NCI-H2081 treated with DMSO at 0.1 percent for 48 hours (cell line): ENCODE data around the gene IP6K1.
"Not testable (repeated sequence)": the region's sequence is repeated elsewhere in the genome, so short reads cannot be mapped to it uniquely, and the experiment has no call there.

Experiments used
- DNase-seq: peaks from one replicate; lab custom pipeline; 2025; lab: John Stamatoyannopoulos, UW

IP6K1 gene

DNA sequence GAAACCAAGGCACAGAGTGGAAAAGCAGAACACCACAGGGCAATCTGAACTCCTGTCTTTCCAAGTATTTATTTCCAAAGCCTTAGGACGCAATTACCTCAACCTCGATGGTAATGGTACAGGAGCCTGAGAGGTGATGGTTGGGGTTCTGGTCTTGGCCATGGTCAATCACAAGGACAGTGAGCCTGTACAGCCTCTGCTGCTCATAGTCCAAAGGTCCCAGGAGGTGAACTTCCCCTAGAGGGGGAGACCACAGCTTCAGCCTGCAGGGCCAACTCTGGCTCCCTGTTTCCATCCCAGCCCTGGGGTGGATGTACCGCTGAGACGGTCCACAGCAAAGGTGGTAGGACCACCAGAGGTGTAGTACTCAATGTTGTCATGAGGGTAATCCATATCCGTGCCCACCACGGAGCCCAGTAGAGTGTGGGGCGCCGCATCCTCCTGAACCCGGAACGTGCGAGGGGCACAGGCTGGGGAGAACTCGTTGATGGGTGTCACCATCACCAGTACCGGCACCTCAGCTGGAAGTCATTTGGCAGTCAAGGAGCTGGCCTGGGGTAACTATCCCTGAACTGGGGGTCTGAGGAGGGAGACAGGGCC is 7.2 kb upstream of the IP6K1 start:
- DNase-seq, result no peak

DNA sequence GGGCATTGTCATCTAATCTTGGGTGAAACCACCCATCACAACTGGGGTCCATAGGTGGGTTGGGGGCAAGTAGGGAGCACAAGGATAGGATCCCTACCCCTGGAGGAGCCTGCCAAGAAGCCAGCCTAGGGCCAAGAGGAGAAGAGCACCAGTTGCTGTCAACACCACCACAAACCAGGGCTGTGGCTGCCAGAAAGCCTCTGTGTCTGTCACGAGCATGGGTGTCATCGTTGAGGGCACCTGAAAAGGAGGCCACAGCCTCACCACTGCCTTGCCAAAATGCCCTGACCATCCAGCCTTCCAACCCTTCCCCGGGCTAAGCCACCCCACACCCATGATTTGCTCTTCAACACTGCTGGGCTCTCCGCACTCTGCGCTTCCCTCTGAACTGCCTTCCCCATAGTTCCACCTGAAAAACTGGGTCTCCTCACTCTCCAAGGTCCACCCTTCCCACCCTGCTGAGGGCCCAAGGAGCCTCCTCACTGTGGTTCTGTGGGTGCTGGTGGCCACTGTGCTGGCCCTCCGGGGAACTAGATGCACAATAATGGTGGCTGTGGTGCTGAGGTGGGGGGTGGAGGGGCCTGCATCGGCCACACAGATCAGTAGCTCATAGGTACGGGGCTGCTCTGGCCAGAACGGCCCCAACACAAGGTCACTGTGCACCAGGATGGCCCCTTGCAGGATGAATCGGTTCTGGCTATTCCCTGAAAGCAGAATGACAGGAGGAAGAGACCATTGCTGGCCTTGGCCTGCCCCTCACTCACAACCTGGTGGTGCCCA is 6.2 kb upstream of the IP6K1 start:
- no peak for DNase-seq

DNA sequence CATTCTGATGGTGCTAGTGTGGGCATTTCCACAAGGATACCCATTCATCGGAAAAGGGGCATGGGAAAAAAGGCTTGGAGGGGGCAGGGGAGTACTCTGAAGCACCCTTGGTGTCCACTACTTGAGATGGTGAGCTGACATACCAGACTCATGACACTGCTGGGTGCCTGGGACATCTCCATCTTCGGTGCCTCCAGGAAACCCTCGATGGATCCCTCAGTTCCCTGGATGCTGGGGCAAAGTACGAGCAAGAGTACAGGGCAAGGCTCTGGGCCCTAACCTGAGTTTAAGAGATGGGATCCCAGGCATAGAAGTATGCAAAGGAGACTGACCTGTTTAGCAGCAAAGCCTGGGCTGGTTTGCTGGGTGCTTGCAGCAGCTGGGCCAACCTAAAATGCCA is 5.2 kb upstream of the IP6K1 start:
- DNase-seq, result no peak

- no peak for DNase-seq
These were observed 4.5 kb upstream of the IP6K1 start for GRCh38 chr3:49790626-49791411.

DNA sequence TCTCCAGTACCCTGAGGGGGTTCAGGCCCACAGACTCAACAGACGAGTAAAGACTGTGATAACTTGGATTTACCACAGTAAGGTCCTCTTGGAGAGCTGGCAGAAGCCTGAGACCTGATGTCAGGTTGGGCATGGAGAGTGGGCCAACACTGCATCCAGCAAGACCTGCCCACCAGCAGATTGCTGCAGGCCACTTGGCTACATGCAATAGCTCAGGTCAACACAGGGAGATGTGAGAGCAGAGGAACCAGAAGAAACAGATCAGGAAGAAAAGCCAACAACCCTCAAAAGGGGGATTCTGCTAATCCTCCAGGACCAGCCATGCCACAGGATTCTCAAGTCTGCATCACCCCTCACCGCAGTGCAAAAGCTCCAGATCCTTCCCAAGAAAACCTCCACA is 1.7 kb upstream of the IP6K1 start:
- DNase-seq, result no peak

GRCh38 chr3:49787536-49787935 is 1.2 kb upstream of the IP6K1 start:
- DNase-seq, result no peak

DNA sequence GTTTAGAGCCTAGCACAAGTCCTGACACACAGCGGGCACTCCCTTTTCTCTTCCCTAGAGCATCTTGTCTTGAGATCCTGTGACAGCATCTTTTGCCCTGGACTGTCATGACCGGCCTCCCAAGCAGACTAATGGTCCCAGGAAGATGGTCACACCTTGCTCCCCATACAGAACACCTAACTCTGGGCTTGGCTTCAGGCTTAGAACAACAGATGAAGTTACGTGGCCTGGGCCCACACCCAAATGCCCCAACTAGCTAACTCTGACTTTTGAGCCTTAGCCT is 781 bp upstream of the IP6K1 start:
- DNase-seq, result no peak

- no peak for DNase-seq
These were observed 581 bp downstream of the IP6K1 start for GRCh38 chr3:49785565-49786356.

DNA sequence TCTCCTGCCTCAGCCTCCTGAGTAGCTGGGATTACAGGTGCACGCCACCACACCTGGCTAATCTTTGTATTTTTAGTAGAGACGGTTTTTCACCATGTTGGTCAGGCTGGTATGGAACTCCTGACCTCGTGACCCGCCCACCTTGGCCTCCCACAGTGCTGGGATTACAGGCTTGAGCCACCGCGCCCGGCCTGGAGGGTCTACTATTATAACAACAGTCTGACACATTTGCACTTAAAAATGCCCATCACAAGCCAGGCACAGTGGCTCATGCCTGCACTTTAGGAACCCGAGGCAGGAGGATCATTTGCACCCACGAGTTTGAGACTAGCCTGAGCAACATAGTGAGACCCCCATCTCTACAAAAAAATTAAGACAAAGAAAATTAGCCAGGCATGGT is 4.1 kb downstream of the IP6K1 start:
- DNase-seq, result not testable (repeated sequence)

DNA sequence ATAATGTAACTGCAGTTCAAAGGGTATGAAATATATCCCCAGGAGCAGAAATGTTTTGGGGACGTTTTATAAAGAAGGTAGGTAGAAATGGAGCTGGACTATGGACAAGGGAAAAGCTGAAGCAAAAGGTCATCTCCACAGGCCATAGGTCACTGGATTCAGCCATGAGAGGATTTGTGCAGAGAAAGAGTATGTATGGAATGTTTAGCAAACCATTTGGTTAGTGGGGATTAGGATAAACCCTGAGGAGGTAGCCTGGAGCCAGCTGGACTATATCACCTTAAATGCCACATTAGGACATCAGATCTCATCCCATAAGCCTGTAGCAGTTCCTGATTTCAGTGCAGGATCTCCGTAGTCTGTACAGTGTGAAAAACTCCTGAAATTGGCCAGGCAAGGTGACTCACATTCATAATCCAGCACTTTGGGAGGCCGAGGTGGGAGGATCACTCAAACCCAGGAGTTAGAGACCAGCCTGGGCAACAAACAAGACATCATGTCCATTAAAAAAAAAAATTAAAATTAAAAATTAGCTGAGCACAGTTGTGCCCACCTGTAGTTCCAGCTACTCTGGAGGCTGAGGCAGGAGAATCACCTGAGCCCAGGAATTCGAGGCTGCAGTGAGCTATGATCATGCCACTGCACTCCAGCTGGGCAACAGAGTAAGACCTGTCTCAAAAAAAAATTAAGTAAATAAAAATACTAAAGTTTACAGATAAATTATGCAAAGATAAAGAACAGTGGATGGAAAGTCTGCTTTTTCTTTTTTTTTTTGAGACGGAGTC is 4.7 kb downstream of the IP6K1 start:
- DNase-seq, result no peak

DNA sequence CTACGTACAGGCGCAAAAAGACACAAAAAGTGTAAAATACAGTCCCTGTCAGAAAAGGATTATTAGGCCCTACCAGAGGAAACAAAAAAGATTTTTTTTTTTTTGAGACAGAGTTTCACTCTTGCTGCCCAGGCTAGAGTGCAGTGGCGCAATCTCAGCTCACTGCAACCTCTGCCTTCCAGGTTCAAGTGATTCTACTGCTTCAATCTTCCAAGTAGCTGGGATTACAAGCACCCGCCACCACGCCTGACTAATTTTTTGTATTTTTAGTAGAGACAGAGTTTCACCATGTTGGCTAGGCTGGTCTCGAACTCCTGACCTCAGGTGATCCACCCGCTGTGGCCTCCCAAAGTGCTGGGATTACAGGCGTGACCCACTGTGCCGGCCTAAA is 5.4 kb downstream of the IP6K1 start:
- DNase-seq, result not testable (repeated sequence)

DNA sequence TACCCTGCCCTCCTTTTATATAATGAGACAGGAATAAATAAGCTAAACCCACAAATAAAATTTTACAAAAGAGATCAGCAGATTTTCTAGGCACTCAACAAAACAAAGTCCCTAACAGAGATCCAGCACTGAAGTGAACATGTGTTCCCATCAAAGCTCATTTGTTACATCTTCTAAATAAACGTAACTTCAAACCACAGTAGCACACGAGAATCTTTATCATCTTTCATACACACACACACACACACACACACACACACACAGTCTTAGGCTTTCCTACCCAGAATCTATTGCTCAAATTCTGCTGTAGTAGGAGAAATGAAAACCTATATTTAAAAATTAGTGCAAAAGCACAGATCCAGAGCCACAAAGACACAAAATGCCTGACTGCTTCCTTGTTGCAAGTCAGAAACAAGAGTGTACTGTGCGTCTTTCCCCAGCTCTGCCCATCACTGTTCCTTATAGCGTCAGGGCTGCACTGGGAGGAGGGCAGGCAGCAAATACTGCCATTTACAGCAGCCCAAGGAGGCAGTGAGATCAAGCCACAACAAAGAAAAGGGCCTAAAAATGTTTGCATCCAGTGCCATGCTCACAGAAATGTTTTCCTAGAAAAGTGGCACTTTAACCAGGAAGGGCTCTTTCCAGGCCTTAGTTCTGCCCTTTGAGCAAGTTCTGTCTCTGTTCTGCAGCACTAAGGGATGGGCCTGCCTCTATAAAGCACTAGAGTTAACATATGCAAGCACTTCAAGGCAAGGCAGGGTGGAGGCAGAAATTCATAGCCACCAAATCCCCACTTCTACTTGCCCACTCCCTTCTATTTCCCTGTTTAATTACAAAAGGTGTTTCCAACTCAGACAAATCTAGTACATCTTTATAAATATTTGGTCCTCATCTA is 6.0 kb downstream of the IP6K1 start:
- no peak for DNase-seq

- no peak for DNase-seq
These were observed 6.8 kb downstream of the IP6K1 start for GRCh38 chr3:49779358-49780079.

- DNase-seq, result not testable (repeated sequence)
These were observed 10.2 kb downstream of the IP6K1 start for GRCh38 chr3:49776101-49776500.

GRCh38 chr3:49775538-49775937 is 10.8 kb downstream of the IP6K1 start:
- no peak for DNase-seq

GRCh38 chr3:49772703-49773102 is 13.6 kb downstream of the IP6K1 start:
- no peak for DNase-seq

GRCh38 chr3:49771340-49771938 is 14.9 kb downstream of the IP6K1 start:
- no peak for DNase-seq

DNA sequence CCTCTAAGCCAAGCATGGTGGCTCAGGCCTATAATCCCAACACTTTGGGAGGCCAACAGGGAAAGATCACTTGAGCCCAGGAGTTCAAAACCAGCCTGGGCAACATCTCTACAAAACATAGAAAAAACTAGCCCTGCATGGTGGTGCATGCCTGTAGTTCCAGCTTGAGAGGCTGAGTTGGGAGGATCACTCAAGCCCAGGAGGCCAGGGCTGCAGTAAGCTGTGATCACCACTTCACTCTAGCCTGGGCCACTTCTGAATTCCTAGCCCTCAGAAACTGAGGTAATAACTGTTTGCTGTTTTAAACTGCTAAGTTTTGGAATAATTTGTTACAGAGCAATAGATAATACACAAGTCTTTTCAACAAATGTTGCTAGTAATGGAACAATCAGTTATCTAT is 16.4 kb downstream of the IP6K1 start:
- DNase-seq, result no peak

DNA sequence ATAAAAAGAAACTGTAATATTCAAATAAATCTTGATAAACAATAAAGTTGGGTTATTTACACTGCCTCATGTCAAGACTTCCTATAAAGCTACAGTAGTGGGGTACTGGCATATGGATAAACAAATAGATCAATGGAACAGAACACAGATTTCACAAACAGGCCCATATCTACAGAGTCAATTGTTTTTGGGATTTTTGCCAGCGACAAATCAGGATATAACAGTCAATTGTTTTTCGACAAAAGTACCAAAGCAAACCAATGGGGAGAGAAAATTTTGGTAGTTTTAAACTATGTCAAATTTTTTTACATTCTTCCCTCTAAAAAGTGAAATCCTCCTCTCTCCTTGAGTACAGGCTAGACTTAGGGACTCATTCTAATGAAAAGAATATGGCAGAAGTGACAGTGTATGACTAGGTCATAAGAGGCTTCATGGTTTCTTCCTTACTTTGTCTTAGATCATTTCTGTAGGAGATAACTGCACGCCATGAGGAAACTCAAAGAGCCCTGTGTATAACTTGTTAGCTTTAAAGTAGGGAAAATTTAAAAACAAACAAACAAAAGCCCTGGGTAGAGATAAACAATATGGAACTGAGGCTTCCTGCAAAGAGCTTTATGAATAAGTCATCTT is 16.9 kb downstream of the IP6K1 start:
- DNase-seq, result no peak
